HEK293 (cell line): ENCODE results near the gene HPSE2.

Experiments used
- REST ChIP-seq: fragments of 450-650 bp; formaldehyde crosslinking; IDR thresholded peaks from 2 replicates; pipeline ENCODE4 v1.5.1; 2016; ENCODE audit warnings: missing biosample characterization, missing genetic modification characterization
- ZEB2 ChIP-seq: fragments of 450-650 bp; formaldehyde crosslinking; IDR thresholded peaks from 2 replicates; pipeline ENCODE4 v1.5.1; 2016; ENCODE audit warnings: missing biosample characterization, missing genetic modification characterization
- TF ChIP-seq, protein P1 (sequence below): fragments of 450-650 bp; formaldehyde crosslinking; IDR thresholded peaks from 2 replicates; pipeline ENCODE4 v1.5.1; 2016; ENCODE audit warnings: missing biosample characterization, missing genetic modification characterization

DNA sequence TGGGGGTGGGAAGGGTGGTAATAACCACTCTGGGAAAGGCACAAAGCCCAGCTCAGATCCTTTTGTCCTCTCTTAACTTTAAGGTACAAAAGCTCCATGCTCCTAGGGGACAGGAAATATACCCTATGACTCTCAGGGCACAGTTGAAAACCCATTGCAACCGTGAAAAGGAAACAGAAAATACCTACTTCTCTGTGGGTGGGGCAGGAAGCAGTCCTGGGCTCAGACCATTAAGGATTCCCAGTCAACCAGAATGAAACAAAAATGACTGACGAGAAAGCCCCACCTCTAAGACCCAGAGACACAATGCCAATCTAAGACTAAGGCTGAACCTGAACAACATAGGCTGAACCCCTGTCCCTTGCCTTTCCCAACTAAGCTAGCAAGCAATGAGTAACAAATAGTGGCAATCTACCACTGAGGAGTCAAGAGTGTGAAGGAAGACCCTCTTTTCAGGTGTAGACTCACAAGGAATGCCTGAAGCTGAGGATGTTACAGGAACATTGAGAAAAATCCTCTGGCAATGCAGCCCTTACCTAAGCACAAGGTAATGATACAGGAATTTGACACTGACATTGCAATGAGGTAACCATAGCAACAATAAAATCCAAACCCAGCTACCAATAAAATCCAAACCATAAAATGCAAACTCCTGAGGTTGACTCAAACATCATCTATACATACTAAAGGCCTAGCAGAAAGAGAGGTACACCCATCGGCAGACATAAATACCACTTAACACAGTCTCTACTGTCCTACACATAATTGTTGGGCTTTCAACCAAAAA lies 380.1 kb downstream of the HPSE2 start:
- TF ChIP-seq, protein P1, sequence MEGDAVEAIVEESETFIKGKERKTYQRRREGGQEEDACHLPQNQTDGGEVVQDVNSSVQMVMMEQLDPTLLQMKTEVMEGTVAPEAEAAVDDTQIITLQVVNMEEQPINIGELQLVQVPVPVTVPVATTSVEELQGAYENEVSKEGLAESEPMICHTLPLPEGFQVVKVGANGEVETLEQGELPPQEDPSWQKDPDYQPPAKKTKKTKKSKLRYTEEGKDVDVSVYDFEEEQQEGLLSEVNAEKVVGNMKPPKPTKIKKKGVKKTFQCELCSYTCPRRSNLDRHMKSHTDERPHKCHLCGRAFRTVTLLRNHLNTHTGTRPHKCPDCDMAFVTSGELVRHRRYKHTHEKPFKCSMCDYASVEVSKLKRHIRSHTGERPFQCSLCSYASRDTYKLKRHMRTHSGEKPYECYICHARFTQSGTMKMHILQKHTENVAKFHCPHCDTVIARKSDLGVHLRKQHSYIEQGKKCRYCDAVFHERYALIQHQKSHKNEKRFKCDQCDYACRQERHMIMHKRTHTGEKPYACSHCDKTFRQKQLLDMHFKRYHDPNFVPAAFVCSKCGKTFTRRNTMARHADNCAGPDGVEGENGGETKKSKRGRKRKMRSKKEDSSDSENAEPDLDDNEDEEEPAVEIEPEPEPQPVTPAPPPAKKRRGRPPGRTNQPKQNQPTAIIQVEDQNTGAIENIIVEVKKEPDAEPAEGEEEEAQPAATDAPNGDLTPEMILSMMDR (tag by site-specific recombination), result no peak
- no peak for TF ChIP-seq REST (tag by site-specific recombination)
- TF ChIP-seq ZEB2 (tag by site-specific recombination), result no peak
